HEK293 (cell line): ENCODE measurements around the gene IL1RAP.

Experiments used
- CTCF ChIA-PET: fragments of 350-600 bp; formaldehyde crosslinking; extraction: SDS; loops from one replicate; lab custom pipeline; 2021; ENCODE audit warnings: antibody characterized with exemption; lab: Yijun Ruan, JAX
- POLR2A ChIA-PET: fragments of 300-600 bp; formaldehyde crosslinking; extraction: SDS; loops from one replicate; lab custom pipeline; 2020; ENCODE audit warnings: antibody characterized with exemption, inconsistent platforms; lab: Yijun Ruan, JAX
- H3K27ac ChIP-seq: fragments of 200-500 bp; sonication (Bioruptor generic); 2 replicates; pipeline ENCODE4 v1.5.1; 2014; ENCODE audit warnings: low read depth, low read length, control low read depth, inconsistent platforms; ENCODE audit errors: extremely low read depth
- H3K36me3 ChIP-seq, 2 experiments: fragments of 200-500 bp in 1 of 2; sonication (Bioruptor generic) in 1 of 2; 1 replicate in 1 of 2; 2 replicates in 1 of 2; pipeline ENCODE4 v1.5.1; 2014 to 2017; ENCODE audit warnings: inconsistent platforms in 2 of 2, low read length in 2 of 2; ENCODE audit not compliant: control insufficient read depth in 2 of 2, insufficient read depth in 1 of 2
- H3K4me1 ChIP-seq: fragments of 200-500 bp; sonication (Bioruptor generic); 2 replicates; pipeline ENCODE4 v1.5.1; 2014; ENCODE audit warnings: mild to moderate bottlenecking, low read length, inconsistent platforms; ENCODE audit not compliant: control insufficient read depth, insufficient read depth
- H3K4me3 ChIP-seq: 2 replicates; pipeline ENCODE4 v1.5.1; 2011; ENCODE audit warnings: low read depth, mild to moderate bottlenecking, control low read depth, low read length, moderate library complexity
- H3K9me3 ChIP-seq: fragments of 200-500 bp; sonication (Bioruptor generic); 2 replicates; pipeline ENCODE4 v1.5.1; 2014; ENCODE audit warnings: low read depth, low read length, inconsistent platforms; ENCODE audit not compliant: control insufficient read depth, insufficient read depth
- GLI2 ChIP-seq: fragments of 450-650 bp; formaldehyde crosslinking; IDR thresholded peaks from 2 replicates; pipeline ENCODE4; 2017; ENCODE audit warnings: missing biosample characterization, missing genetic modification characterization, low read depth, borderline replicate concordance
- ZNF132 ChIP-seq: fragments of 450-650 bp; formaldehyde crosslinking; IDR thresholded peaks from 2 replicates; pipeline ENCODE4 v1.5.1; 2017; ENCODE audit warnings: missing biosample characterization, missing genetic modification characterization, borderline replicate concordance
- ZNF221 ChIP-seq: fragments of 450-650 bp; formaldehyde crosslinking; IDR thresholded peaks from 2 replicates; pipeline ENCODE4 v1.5.1; 2017; ENCODE audit warnings: missing biosample characterization, missing genetic modification characterization, borderline replicate concordance
- ZNF324 ChIP-seq: fragments of 450-650 bp; formaldehyde crosslinking; IDR thresholded peaks from 2 replicates; pipeline ENCODE4 v1.5.1; 2016; ENCODE audit warnings: missing biosample characterization, missing genetic modification characterization
- ZNF394 ChIP-seq: fragments of 450-650 bp; formaldehyde crosslinking; IDR thresholded peaks from 2 replicates; pipeline ENCODE4 v1.5.1; 2016; ENCODE audit warnings: missing biosample characterization, missing genetic modification characterization, mild to moderate bottlenecking, moderate library complexity, borderline replicate concordance
- ZNF423 ChIP-seq: fragments of 450-650 bp; formaldehyde crosslinking; IDR thresholded peaks from 2 replicates; pipeline ENCODE4 v1.5.1; 2016; ENCODE audit warnings: missing biosample characterization, missing genetic modification characterization
- ZNF548 ChIP-seq: fragments of 450-650 bp; formaldehyde crosslinking; IDR thresholded peaks from 2 replicates; pipeline ENCODE4 v1.5.1; 2016; ENCODE audit warnings: missing biosample characterization, missing genetic modification characterization
- ZNF664 ChIP-seq: fragments of 450-650 bp; formaldehyde crosslinking; IDR thresholded peaks from 2 replicates; pipeline ENCODE4 v1.5.1; 2016; ENCODE audit warnings: missing biosample characterization, missing genetic modification characterization
- ZNF776 ChIP-seq: fragments of 450-650 bp; formaldehyde crosslinking; IDR thresholded peaks from 2 replicates; pipeline ENCODE4 v1.5.0; 2017; ENCODE audit warnings: missing biosample characterization, missing genetic modification characterization, borderline replicate concordance
- ZNF837 ChIP-seq: fragments of 450-650 bp; formaldehyde crosslinking; IDR thresholded peaks from 2 replicates; pipeline ENCODE4 v1.5.1; 2016; ENCODE audit warnings: missing biosample characterization, missing genetic modification characterization
- ZSCAN16 ChIP-seq: fragments of 450-650 bp; formaldehyde crosslinking; IDR thresholded peaks from 2 replicates; pipeline ENCODE4 v1.5.1; 2016; ENCODE audit warnings: missing biosample characterization, missing genetic modification characterization
- ZXDB ChIP-seq: fragments of 450-650 bp; formaldehyde crosslinking; IDR thresholded peaks from 2 replicates; pipeline ENCODE4 v1.5.1; 2016; ENCODE audit warnings: missing biosample characterization, missing genetic modification characterization
- TF ChIP-seq, protein P1 (sequence below): fragments of 450-650 bp; formaldehyde crosslinking; conservative IDR thresholded peaks from 2 replicates; pipeline ENCODE4 v1.5.1; 2016; ENCODE audit warnings: low read depth, missing biosample characterization, missing genetic modification characterization
- TF ChIP-seq, protein P2 (sequence below): fragments of 450-650 bp; formaldehyde crosslinking; IDR thresholded peaks from 2 replicates; pipeline ENCODE4 v1.5.1; 2016; ENCODE audit warnings: missing biosample characterization, missing genetic modification characterization
- TF ChIP-seq, protein P3 (sequence below): fragments of 450-650 bp; formaldehyde crosslinking; IDR thresholded peaks from 2 replicates; pipeline ENCODE4 v1.5.1; 2016; ENCODE audit warnings: missing biosample characterization, missing genetic modification characterization
- TF ChIP-seq, protein P4 (sequence below): fragments of 450-650 bp; formaldehyde crosslinking; IDR thresholded peaks from 2 replicates; pipeline ENCODE4 v1.5.1; 2016; ENCODE audit warnings: missing biosample characterization, missing genetic modification characterization
- TF ChIP-seq, protein P5 (sequence below): fragments of 450-650 bp; formaldehyde crosslinking; IDR thresholded peaks from 2 replicates; pipeline ENCODE4 v1.5.1; 2016; ENCODE audit warnings: missing biosample characterization, missing genetic modification characterization

Gene IL1RAP

DNA sequence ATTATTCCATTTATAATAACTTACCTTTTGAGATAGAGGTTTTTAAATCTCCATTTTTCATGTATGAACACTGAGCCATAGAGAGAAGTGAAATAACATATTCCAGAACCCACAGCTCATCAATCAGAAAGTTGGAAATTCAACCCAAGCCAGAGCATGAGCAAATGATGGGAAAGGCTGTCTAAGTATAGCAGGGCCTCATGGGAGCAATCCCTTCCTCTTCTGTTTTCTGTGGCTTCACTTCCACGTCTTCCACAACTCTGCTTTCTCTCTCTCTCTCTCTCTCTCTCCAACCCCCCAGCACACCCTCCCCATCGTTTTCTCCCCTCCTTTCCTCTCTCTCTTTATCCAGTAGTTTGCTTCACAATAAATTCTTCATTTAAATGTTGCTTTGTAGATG lies 14.8 kb upstream of the IL1RAP start (continued):
- no peak for TF ChIP-seq ZNF324
- TF ChIP-seq ZNF776 (tag by site-specific recombination) = no peak
- TF ChIP-seq, protein P1, sequence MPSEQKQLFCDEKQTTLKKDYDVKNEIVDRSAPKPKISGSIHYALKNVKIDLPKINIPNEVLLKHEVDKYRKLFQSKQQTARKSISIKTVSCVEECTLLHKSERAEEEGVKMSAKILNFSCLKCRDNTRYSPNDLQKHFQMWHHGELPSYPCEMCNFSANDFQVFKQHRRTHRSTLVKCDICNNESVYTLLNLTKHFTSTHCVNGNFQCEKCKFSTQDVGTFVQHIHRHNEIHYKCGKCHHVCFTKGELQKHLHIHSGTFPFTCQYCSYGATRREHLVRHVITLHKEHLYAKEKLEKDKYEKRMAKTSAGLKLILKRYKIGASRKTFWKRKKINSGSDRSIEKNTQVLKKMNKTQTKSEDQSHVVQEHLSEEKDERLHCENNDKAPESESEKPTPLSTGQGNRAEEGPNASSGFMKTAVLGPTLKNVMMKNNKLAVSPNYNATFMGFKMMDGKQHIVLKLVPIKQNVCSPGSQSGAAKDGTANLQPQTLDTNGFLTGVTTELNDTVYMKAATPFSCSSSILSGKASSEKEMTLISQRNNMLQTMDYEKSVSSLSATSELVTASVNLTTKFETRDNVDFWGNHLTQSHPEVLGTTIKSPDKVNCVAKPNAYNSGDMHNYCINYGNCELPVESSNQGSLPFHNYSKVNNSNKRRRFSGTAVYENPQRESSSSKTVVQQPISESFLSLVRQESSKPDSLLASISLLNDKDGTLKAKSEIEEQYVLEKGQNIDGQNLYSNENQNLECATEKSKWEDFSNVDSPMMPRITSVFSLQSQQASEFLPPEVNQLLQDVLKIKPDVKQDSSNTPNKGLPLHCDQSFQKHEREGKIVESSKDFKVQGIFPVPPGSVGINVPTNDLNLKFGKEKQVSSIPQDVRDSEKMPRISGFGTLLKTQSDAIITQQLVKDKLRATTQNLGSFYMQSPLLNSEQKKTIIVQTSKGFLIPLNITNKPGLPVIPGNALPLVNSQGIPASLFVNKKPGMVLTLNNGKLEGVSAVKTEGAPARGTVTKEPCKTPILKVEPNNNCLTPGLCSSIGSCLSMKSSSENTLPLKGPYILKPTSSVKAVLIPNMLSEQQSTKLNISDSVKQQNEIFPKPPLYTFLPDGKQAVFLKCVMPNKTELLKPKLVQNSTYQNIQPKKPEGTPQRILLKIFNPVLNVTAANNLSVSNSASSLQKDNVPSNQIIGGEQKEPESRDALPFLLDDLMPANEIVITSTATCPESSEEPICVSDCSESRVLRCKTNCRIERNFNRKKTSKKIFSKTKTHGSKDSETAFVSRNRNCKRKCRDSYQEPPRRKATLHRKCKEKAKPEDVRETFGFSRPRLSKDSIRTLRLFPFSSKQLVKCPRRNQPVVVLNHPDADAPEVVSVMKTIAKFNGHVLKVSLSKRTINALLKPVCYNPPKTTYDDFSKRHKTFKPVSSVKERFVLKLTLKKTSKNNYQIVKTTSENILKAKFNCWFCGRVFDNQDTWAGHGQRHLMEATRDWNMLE (tag by site-specific recombination) = no peak

DNA sequence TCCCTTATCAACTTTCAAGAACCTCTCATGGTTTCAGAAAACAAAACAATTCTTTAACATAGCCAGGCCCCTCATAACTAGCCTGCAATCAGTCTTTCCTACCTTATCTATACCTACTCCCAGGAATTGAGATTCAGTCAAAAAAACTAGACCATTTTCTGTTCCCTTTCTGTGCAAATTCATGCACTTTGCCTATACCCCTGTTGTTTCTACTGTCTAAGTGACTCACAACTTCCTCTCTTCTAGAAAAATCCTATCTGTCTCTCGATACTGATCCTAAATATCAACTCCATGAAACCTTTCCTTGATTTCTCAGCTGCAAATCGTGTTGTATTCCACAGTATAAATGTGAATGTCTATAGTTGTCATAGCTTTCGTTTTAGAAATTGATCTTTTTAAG lies 10.9 kb upstream of the IL1RAP start:
- Histone ChIP-seq H3K4me1 (no peaks in the 10 kb centered on the region; the same call in 1 of the 2 replicates), H3K36me3 (no peaks in the 10 kb centered on the region), H3K27ac (no peak overlapping the region), H3K4me3 (no peak overlapping the region), H3K9me3 (no peaks in the 10 kb centered on the region)
- CTCF ChIA-PET = interaction anchor here (1.1 kb wide), 1 partner anchor 11 kb away, joined by 3 read pairs; the partner anchor contains the start of gene IL1RAP
- POLR2A ChIA-PET = no interaction called here
- no peak for TF ChIP-seq GLI2 (tag by site-specific recombination)
- TF ChIP-seq ZXDB (tag by site-specific recombination) = no peak
- TF ChIP-seq ZNF394 (tag by site-specific recombination) = no peak
- TF ChIP-seq ZNF664 = no peak
- no peak for TF ChIP-seq ZNF548 (tag by site-specific recombination)
- no peak for TF ChIP-seq ZNF776 (tag by site-specific recombination)
- TF ChIP-seq, protein P2, sequence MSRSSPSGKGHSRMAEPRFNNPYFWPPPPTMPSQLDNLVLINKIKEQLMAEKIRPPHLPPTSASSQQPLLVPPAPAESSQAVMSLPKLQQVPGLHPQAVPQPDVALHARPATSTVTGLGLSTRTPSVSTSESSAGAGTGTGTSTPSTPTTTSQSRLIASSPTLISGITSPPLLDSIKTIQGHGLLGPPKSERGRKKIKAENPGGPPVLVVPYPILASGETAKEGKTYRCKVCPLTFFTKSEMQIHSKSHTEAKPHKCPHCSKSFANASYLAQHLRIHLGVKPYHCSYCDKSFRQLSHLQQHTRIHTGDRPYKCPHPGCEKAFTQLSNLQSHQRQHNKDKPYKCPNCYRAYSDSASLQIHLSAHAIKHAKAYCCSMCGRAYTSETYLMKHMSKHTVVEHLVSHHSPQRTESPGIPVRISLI = no peak
- TF ChIP-seq, protein P3, sequence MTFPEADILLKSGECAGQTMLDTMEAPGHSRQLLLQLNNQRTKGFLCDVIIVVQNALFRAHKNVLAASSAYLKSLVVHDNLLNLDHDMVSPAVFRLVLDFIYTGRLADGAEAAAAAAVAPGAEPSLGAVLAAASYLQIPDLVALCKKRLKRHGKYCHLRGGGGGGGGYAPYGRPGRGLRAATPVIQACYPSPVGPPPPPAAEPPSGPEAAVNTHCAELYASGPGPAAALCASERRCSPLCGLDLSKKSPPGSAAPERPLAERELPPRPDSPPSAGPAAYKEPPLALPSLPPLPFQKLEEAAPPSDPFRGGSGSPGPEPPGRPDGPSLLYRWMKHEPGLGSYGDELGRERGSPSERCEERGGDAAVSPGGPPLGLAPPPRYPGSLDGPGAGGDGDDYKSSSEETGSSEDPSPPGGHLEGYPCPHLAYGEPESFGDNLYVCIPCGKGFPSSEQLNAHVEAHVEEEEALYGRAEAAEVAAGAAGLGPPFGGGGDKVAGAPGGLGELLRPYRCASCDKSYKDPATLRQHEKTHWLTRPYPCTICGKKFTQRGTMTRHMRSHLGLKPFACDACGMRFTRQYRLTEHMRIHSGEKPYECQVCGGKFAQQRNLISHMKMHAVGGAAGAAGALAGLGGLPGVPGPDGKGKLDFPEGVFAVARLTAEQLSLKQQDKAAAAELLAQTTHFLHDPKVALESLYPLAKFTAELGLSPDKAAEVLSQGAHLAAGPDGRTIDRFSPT = no peak
- no peak for TF ChIP-seq ZNF132 (tag by site-specific recombination)
- TF ChIP-seq, protein P4, sequence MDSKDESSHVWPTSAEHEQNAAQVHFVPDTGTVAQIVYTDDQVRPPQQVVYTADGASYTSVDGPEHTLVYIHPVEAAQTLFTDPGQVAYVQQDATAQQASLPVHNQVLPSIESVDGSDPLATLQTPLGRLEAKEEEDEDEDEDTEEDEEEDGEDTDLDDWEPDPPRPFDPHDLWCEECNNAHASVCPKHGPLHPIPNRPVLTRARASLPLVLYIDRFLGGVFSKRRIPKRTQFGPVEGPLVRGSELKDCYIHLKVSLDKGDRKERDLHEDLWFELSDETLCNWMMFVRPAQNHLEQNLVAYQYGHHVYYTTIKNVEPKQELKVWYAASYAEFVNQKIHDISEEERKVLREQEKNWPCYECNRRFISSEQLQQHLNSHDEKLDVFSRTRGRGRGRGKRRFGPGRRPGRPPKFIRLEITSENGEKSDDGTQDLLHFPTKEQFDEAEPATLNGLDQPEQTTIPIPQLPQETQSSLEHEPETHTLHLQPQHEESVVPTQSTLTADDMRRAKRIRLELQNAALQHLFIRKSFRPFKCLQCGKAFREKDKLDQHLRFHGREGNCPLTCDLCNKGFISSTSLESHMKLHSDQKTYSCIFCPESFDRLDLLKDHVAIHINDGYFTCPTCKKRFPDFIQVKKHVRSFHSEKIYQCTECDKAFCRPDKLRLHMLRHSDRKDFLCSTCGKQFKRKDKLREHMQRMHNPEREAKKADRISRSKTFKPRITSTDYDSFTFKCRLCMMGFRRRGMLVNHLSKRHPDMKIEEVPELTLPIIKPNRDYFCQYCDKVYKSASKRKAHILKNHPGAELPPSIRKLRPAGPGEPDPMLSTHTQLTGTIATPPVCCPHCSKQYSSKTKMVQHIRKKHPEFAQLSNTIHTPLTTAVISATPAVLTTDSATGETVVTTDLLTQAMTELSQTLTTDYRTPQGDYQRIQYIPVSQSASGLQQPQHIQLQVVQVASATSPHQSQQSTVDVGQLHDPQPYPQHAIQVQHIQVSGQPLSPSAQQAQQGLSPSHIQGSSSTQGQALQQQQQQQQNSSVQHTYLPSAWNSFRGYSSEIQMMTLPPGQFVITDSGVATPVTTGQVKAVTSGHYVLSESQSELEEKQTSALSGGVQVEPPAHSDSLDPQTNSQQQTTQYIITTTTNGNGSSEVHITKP = no peak
- TF ChIP-seq ZSCAN16 (tag by site-specific recombination) = no peak
- no peak for TF ChIP-seq ZNF423 (tag by site-specific recombination)
- TF ChIP-seq, protein P5, sequence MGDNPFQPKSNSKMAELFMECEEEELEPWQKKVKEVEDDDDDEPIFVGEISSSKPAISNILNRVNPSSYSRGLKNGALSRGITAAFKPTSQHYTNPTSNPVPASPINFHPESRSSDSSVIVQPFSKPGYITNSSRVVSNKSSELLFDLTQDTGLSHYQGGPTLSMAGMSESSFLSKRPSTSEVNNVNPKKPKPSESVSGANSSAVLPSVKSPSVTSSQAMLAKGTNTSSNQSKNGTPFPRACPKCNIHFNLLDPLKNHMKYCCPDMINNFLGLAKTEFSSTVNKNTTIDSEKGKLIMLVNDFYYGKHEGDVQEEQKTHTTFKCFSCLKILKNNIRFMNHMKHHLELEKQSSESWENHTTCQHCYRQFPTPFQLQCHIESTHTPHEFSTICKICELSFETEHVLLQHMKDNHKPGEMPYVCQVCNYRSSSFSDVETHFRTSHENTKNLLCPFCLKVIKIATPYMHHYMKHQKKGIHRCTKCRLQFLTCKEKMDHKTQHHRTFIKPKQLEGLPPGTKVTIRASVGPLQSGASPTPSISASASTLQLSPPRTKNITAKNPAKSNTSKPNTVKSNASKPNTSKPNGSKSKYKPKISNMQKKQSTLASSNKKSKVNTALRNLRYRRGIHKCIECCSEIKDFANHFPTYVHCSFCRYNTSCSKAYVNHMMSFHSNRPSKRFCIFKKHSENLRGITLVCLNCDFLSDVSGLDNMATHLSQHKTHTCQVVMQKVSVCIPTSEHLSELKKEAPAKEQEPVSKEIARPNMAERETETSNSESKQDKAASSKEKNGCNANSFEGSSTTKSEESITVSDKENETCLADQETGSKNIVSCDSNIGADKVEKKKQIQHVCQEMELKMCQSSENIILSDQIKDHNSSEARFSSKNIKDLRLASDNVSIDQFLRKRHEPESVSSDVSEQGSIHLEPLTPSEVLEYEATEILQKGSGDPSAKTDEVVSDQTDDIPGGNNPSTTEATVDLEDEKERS (tag by site-specific recombination) = no peak
- TF ChIP-seq ZNF221 = no peak
- no peak for TF ChIP-seq ZNF837
